HepG2 (cell line): ENCODE results near the gene FUT6. TPM values are rescaled to one million over a fixed set of nuclear protein-coding genes. Genes with fewer than 3 reads are reported as not detected.

Experiments
- ATAC-seq: fragments of 200-7000 bp; cut with Tn5 transposase; 3 replicates; pipeline ENCODE4 v1.9.1; 2020; ENCODE audit warnings: mild to moderate bottlenecking, moderate library complexity
- BruUV-seq: library from RNA; stranded (reverse); fragments of 400-500 nt; replicated peaks from 2 replicates; lab custom pipeline; 2021; lab: Mats Ljungman, UMichigan
- CTCF ChIA-PET: fragments of 300-600 bp; formaldehyde crosslinking; extraction: SDS; loops from one replicate; lab custom pipeline; 2021; ENCODE audit warnings: low total read pairs, inconsistent platforms, low intra/inter-chr PET ratio; lab: Yijun Ruan, JAX
- POLR2A ChIA-PET: fragments of 350-600 bp; sonication (Branson Sonifier 250); formaldehyde crosslinking; loops from one replicate; lab custom pipeline; 2020; ENCODE audit warnings: antibody characterized with exemption, inconsistent platforms; lab: Yijun Ruan, JAX
- DNase-seq: peaks from one replicate; pipeline ENCODE4 v3.0.0-alpha.2; 2015; ENCODE audit warnings: low spot score
- FAIRE-seq: peaks from 3 replicates; lab custom pipeline; 2011; peaks lifted over from hg19 to GRCh38; lab: Jason Lieb, UNC
- H2AFZ ChIP-seq: one replicate; pipeline ENCODE4 v1.6.1; 2011; ENCODE audit warnings: low read length, inconsistent platforms
- H3K27ac ChIP-seq: fragments of 300-600 bp; 3 replicates; pipeline ENCODE4 v1.8.0; 2011; ENCODE audit warnings: mixed run types, mild to moderate bottlenecking, mixed read lengths, low read length, inconsistent platforms; ENCODE audit not compliant: insufficient read depth; ENCODE audit errors: extremely low read length
- H3K27me3 ChIP-seq, 2 experiments: fragments of 200-600 bp in 1 of 2; 2 replicates in 1 of 2; 3 replicates in 1 of 2; pipeline versions ENCODE4 v1.6.0 to v1.8.0; 2011; ENCODE audit warnings: low read length in 2 of 2, mild to moderate bottlenecking in 2 of 2, moderate library complexity in 2 of 2, inconsistent platforms in 1 of 2; ENCODE audit not compliant: insufficient read depth in 2 of 2, control insufficient read depth in 1 of 2
- H3K36me3 ChIP-seq, 2 experiments: fragments of 200-600 bp in 1 of 2; replicated peaks in 1 of 2; 2 replicates in 1 of 2; 3 replicates in 1 of 2; pipeline versions ENCODE4 v1.5.1 to v1.8.0; 2011; ENCODE audit warnings: low read length in 2 of 2, inconsistent platforms in 1 of 2; ENCODE audit not compliant: insufficient read depth in 2 of 2, control insufficient read depth in 1 of 2
- H3K4me1 ChIP-seq: 2 replicates; pipeline ENCODE4 v1.5.1; 2012; ENCODE audit warnings: low read length, inconsistent platforms; ENCODE audit not compliant: insufficient read depth
- H3K4me2 ChIP-seq: 2 replicates; pipeline ENCODE4 v1.6.0; 2011; ENCODE audit warnings: low read depth, low read length, inconsistent platforms
- H3K4me3 ChIP-seq, 3 experiments: fragments of 200-600 bp in 1 of 3; sonication (generic), shearing (Covaris generic) in 1 of 3; replicated peaks in 1 of 3; 2 replicates each; pipeline ENCODE4 v1.5.1; 2011 to 2016; ENCODE audit warnings: low read length in 3 of 3, inconsistent platforms in 2 of 3, low read depth in 2 of 3, mild to moderate bottlenecking in 2 of 3, control low read depth in 1 of 3, mixed read lengths in 1 of 3; ENCODE audit not compliant: insufficient read depth in 1 of 3
- H3K79me2 ChIP-seq: one replicate; pipeline ENCODE4 v1.6.1; 2011; ENCODE audit warnings: low read length, inconsistent platforms; ENCODE audit not compliant: insufficient read depth
- H3K9ac ChIP-seq: 2 replicates; pipeline ENCODE4 v1.6.0; 2011; ENCODE audit warnings: mild to moderate bottlenecking, low read depth, low read length, inconsistent platforms; ENCODE audit not compliant: insufficient read depth
- H3K9me3 ChIP-seq: 2 replicates; pipeline ENCODE4 v1.5.1; 2012; ENCODE audit warnings: mild to moderate bottlenecking, low read length
- H4K20me1 ChIP-seq: 2 replicates; pipeline ENCODE4 v1.6.0; 2011; ENCODE audit warnings: inconsistent platforms, mild to moderate bottlenecking, low read length, moderate library complexity; ENCODE audit not compliant: insufficient read depth
- BCLAF1 ChIP-seq: fragments of 450-650 bp; IDR thresholded peaks from 2 replicates; pipeline ENCODE4 v1.6.1; 2017; ENCODE audit warnings: mild to moderate bottlenecking
- DBP ChIP-seq: sonication (generic); formaldehyde crosslinking; IDR thresholded peaks from 2 replicates; pipeline ENCODE4 v1.4.0; 2020; ENCODE audit warnings: missing genetic modification reagents; ENCODE audit errors: not compliant biosample characterization
- GRHL1 ChIP-seq: sonication (generic); formaldehyde crosslinking; conservative IDR thresholded peaks from 2 replicates; pipeline ENCODE4 v1.8.0; 2022; ENCODE audit warnings: missing genetic modification reagents
- HOMEZ ChIP-seq: IDR thresholded peaks from 2 replicates; pipeline ENCODE4 v1.6.1; 2016; ENCODE audit warnings: low read depth
- KAT2B ChIP-seq: fragments of 150-350 bp; IDR thresholded peaks from 2 replicates; pipeline ENCODE4 v1.6.1; 2014; ENCODE audit warnings: low read depth, low read length, borderline replicate concordance
- KLF15 ChIP-seq: sonication (generic); formaldehyde crosslinking; IDR thresholded peaks from 2 replicates; pipeline ENCODE4 v1.8.1; 2023; ENCODE audit warnings: borderline replicate concordance, mild to moderate bottlenecking, inconsistent platforms, missing genetic modification reagents, mixed read lengths
- PAX8 ChIP-seq: sonication (generic); formaldehyde crosslinking; IDR thresholded peaks from 2 replicates; pipeline ENCODE4 v1.8.0; 2022; ENCODE audit warnings: mild to moderate bottlenecking, missing genetic modification reagents, borderline replicate concordance
- POLR2A ChIP-seq, 2 experiments: IDR thresholded peaks; 2 replicates each; pipeline ENCODE4 v1.6.1; 2011; ENCODE audit warnings: low read depth in 2 of 2, low read length in 2 of 2, mild to moderate bottlenecking in 1 of 2, moderate library complexity in 1 of 2; ENCODE audit not compliant: insufficient read depth in 1 of 2
- REPIN1 ChIP-seq: sonication (generic); formaldehyde crosslinking; IDR thresholded peaks from 2 replicates; pipeline ENCODE4 v1.8.0; 2022; ENCODE audit warnings: missing genetic modification reagents, low read depth, mild to moderate bottlenecking, borderline replicate concordance
- RNF2 ChIP-seq: fragments of 450-650 bp; conservative IDR thresholded peaks from 2 replicates; pipeline ENCODE4 v1.6.1; 2016; ENCODE audit warnings: low read depth
- YEATS4 ChIP-seq: sonication (generic); formaldehyde crosslinking; IDR thresholded peaks from 2 replicates; pipeline ENCODE4 v1.4.0; 2020; ENCODE audit warnings: missing genetic modification reagents, borderline replicate concordance
- ZEB1 ChIP-seq: IDR thresholded peaks from 2 replicates; pipeline ENCODE4 v1.6.1; 2012; ENCODE audit warnings: mild to moderate bottlenecking, low read depth, inconsistent platforms; ENCODE audit not compliant: insufficient replicate concordance
- ZNF136 ChIP-seq: sonication (generic); formaldehyde crosslinking; IDR thresholded peaks from 2 replicates; pipeline ENCODE4 v1.8.1; 2022; ENCODE audit warnings: low read depth, mild to moderate bottlenecking, moderate library complexity, missing genetic modification reagents
- ZNF224 ChIP-seq: sonication (generic); formaldehyde crosslinking; IDR thresholded peaks from 2 replicates; pipeline ENCODE4 v1.5.0; 2020; ENCODE audit warnings: mild to moderate bottlenecking, missing genetic modification reagents
- ZNF331 ChIP-seq: sonication (generic); formaldehyde crosslinking; IDR thresholded peaks from 2 replicates; pipeline ENCODE4 v1.4.0; 2020; ENCODE audit warnings: missing genetic modification reagents
- WGBS: methylation state at CpG from one replicate; pipeline ENCODE4 v1.1.6; 2017; ENCODE audit warnings: low lambda C conversion rate; 5-methylcytosine and 5-hydroxymethylcytosine counted together
- in situ Hi-C: cut with HindIII; loops from 2 replicates; pipeline ENCODE4 v1.10.0; 2017; ENCODE audit warnings: low pct_unique_long_range_greater_than_20kb; ENCODE audit not compliant: extremely low pct_ligation_motif_present
- intact Hi-C: fragments of 100-400 bp; cut with micrococcal nuclease; formaldehyde crosslinking; loops from one replicate; pipeline ENCODE4 v1.10.0; 2022; ENCODE audit not compliant: unreplicated experiment
- polyA plus RNA-seq, 8 experiments: library from polyadenylated mRNA; depleted of rRNA in 3 of 8; stranded (reverse) in 7 of 8; unstranded in 1 of 8; fragments of >200 nt; fragmentation: Illumina TruSeq in 4 of 8; extraction: Trizol in 4 of 8; gene quantifications; 2 replicates each; pipeline versions ENCODE4 v1.2.1 to v1.2.3, GENCODE V29; 2011 to 2016; ENCODE audit warnings: low read depth in 4 of 8, missing spikeins in 1 of 8, mixed read lengths in 1 of 8; ENCODE audit not compliant: insufficient read depth in 1 of 8
- total RNA-seq, 5 experiments: library from RNA; depleted of rRNA; stranded (reverse); fragments of >200 nt; fragmentation: Illumina TruSeq; extraction: Trizol; gene quantifications; 2 replicates each; pipeline ENCODE4 v1.2.3, GENCODE V29; 2016; ENCODE audit warnings: low read depth in 1 of 5

The FUT6 gene
- total and polyA plus RNA-seq, 2 of the 13 experiments (the other 11 are each of a cell fraction or from before 2014, with no cell fraction given), result 8.2 to 27.7 TPM

GRCh38 chr19:5804516-5805461, 34.7 kb downstream of the FUT6 start, which contains the start of gene NRTN:
TSS of gene NRTN (plus strand) at chr19:5805067. CDS start at chr19:5824166, 19,099 bp downstream.
- FAIRE-seq, result no peak
- in situ Hi-C loops (loop anchor here (5.0 kb wide), 3 partner anchors 88 to 218 kb away; partner anchors contain the start of gene RANBP3), intact Hi-C loops (loop anchor here (1.0 to 10.0 kb wide), 3 partner anchors 22 to 220 kb away; no protein-coding TSS in a partner anchor)
- peak; percentile 19 for ATAC-seq
- H3K79me2 ChIP-seq, result no peaks in the 10 kb centered on the region
- WGBS, result 6% methylated on average over 14 of the region's 107 CpGs
- H3K9me3 ChIP-seq, result no peaks in the 10 kb centered on the region
- H3K4me1 ChIP-seq, result peaks cover 63% of the 10 kb centered on the region
- H3K4me2 ChIP-seq, result peak within 1 kb of the TSS; percentile 83
- no peak for DNase-seq
- H3K4me3 ChIP-seq, result peak within 1 kb of the TSS; percentile 56 to 75 (median 63)
- ChIA-PET CTCF (interaction anchor here (1.2 to 4.6 kb wide), 6 partner anchors 10 to 243 kb away, joined by 3 to 71 read pairs (median 13); no protein-coding TSS in a partner anchor), POLR2A (interaction anchor here (0.6 to 2.3 kb wide), 12 partner anchors 18 to 218 kb away, joined by 3 to 46 read pairs (median 5); partner anchors contain the start of genes CAPS, FUT5, NDUFA11 and VMAC)
- H2AFZ ChIP-seq, result no peak within 1 kb of the TSS
- H4K20me1 ChIP-seq, result no peaks in the 10 kb centered on the region
- no TSS peak for BruUV-seq
- H3K27me3 ChIP-seq, result no peaks in the 10 kb centered on the region
- H3K27ac ChIP-seq, result no peak within 1 kb of the TSS
- H3K36me3 ChIP-seq, result no peaks in the 10 kb centered on the region
- peak within 1 kb of the TSS; percentile 47 for H3K9ac ChIP-seq
- TF ChIP-seq ZEB1 (no peak), GRHL1 (CRISPR knock-in tag) (no peak), REPIN1 (CRISPR knock-in tag) (no peak), YEATS4 (no peak), POLR2A (IDR thresholded peaks at IDR 0.05; ENCODE audit: insufficient read depth in 1 of 2, low read depth in 2 of 2, low read length in 2 of 2) (0 out of 4 replicates have a peak, but pooled peaks of 1 of the 2 experiments have one; percentile 43), KAT2B (no peak), KLF15 (CRISPR knock-in tag) (no peak), PAX8 (CRISPR knock-in tag) (no peak), RNF2 (no peak), DBP (no peak), BCLAF1 (no peak), ZNF224 (CRISPR knock-in tag) (no peak), HOMEZ (no peak), ZNF331 (CRISPR knock-in tag) (no peak), ZNF136 (CRISPR knock-in tag) (no peak)
